PC-3 (cell line): ENCODE data around the gene C1QTNF5. TPM values are rescaled to one million over a fixed set of nuclear protein-coding genes. Genes with fewer than 3 reads are reported as not detected.

ENCODE experiments used
- ATAC-seq: fragments of 200-7000 bp; cut with Tn5 transposase; 2 replicates; pipeline ENCODE4 v1.9.1; 2020; ENCODE audit warnings: mild to moderate bottlenecking, moderate library complexity
- BruUV-seq: library from RNA; stranded (reverse); fragments of 400-500 nt; replicated peaks from 2 replicates; lab custom pipeline; 2021; lab: Mats Ljungman, UMichigan
- CTCF ChIA-PET: fragments of 300-600 bp; sonication (Branson Sonifier 250); formaldehyde crosslinking; loops from one replicate; lab custom pipeline; 2022; ENCODE audit warnings: antibody characterized with exemption; lab: Charles Lee
- POLR2A ChIA-PET: fragments of 300-600 bp; sonication (Branson Sonifier 250); formaldehyde crosslinking; loops from one replicate; lab custom pipeline; 2022; ENCODE audit warnings: antibody characterized with exemption; ENCODE audit not compliant: unreplicated experiment; lab: Charles Lee
- DNase-seq: peaks from one replicate; pipeline ENCODE4 v3.0.0-alpha.2; 2015
- H2AFZ ChIP-seq: fragments of 300-600 bp; sonication (generic); 2 replicates; pipeline ENCODE4 v1.6.0; 2016; ENCODE audit warnings: antibody characterized with exemption, low read length
- H3F3A ChIP-seq: fragments of 300-600 bp; sonication (generic); one replicate; pipeline ENCODE4 v1.6.0; 2017; ENCODE audit warnings: antibody characterized with exemption, low read length, control low read depth, mild to moderate bottlenecking; ENCODE audit not compliant: unreplicated experiment
- H3K27ac ChIP-seq: fragments of 300-600 bp; sonication (generic); 2 replicates; pipeline ENCODE4 v1.5.1; 2016; ENCODE audit warnings: mild to moderate bottlenecking, low read length
- H3K27me3 ChIP-seq: fragments of 300-600 bp; sonication (generic); 2 replicates; pipeline ENCODE4 v1.6.1; 2016; ENCODE audit warnings: low read length, mixed read lengths
- H3K36me3 ChIP-seq: fragments of 300-600 bp; sonication (generic); 2 replicates; pipeline ENCODE4 v1.6.1; 2016; ENCODE audit warnings: low read depth, mixed run types, low read length, mixed read lengths
- H3K4me1 ChIP-seq: fragments of 300-600 bp; sonication (generic); 2 replicates; pipeline ENCODE4 v1.5.1; 2016; ENCODE audit warnings: low read length; ENCODE audit not compliant: insufficient read depth
- H3K4me2 ChIP-seq: fragments of 300-600 bp; sonication (generic); 2 replicates; pipeline ENCODE4 v1.6.0; 2016; ENCODE audit warnings: low read length
- H3K4me3 ChIP-seq: fragments of 300-600 bp; sonication (generic); 2 replicates; pipeline ENCODE4 v1.5.1; 2016; ENCODE audit warnings: mild to moderate bottlenecking, low read length, mixed read lengths
- H3K79me2 ChIP-seq: fragments of 300-600 bp; sonication (generic); 2 replicates; pipeline ENCODE4 v1.6.1; 2017; ENCODE audit warnings: low read length, mixed read lengths
- H3K9ac ChIP-seq: fragments of 300-600 bp; sonication (generic); 2 replicates; pipeline ENCODE4 v1.6.0; 2016; ENCODE audit warnings: mild to moderate bottlenecking, low read length
- H3K9me2 ChIP-seq: fragments of 300-600 bp; sonication (generic); replicated peaks from 2 replicates; pipeline ENCODE4 v1.6.1; 2016; ENCODE audit warnings: mixed run types, low read length, mixed read lengths
- H3K9me3 ChIP-seq: fragments of 300-600 bp; sonication (generic); 2 replicates; pipeline ENCODE4 v1.6.1; 2016; ENCODE audit warnings: low read length, mixed read lengths
- H4K20me1 ChIP-seq: fragments of 300-600 bp; sonication (generic); 2 replicates; pipeline ENCODE4 v1.6.1; 2016; ENCODE audit warnings: low read length, mixed read lengths
- CTCF ChIP-seq: fragments of 300-600 bp; sonication (generic); conservative IDR thresholded peaks from 2 replicates; pipeline ENCODE4 v1.5.1; 2017; ENCODE audit warnings: antibody characterized with exemption, low read depth, mild to moderate bottlenecking, low read length
- EZH2 ChIP-seq: fragments of 300-600 bp; sonication (generic); IDR thresholded peaks from one replicate; pipeline ENCODE4 v1.6.1; 2017; ENCODE audit warnings: antibody characterized with exemption, mild to moderate bottlenecking, low read length; ENCODE audit not compliant: unreplicated experiment
- EZH2phosphoT487 ChIP-seq: fragments of 300-600 bp; sonication (generic); IDR thresholded peaks from 2 replicates; pipeline ENCODE4 v1.6.1; 2018; ENCODE audit warnings: mild to moderate bottlenecking, antibody characterized with exemption, low read length, borderline replicate concordance
- intact Hi-C: fragments of 100-400 bp; cut with micrococcal nuclease; formaldehyde crosslinking; loops from 2 replicates; pipeline ENCODE4 v1.9.0; 2023
- total RNA-seq: library from RNA; depleted of rRNA; stranded (reverse); fragments of >200 nt; gene quantifications from 2 replicates; pipeline ENCODE4 v1.2.3, GENCODE V29; 2014

Gene C1QTNF5
- total RNA-seq, 1 experiment from 2014 or later = 2.0 TPM

GRCh38 chr11:119305556-119306372, 34.9 kb downstream of the C1QTNF5 start:
- Histone ChIP-seq H3K27ac (no peak overlapping the region), H3K4me1 (no peaks in the 10 kb centered on the region), H3K36me3 (peaks cover 48% of the 10 kb centered on the region; the same call in 1 of the 2 replicates), H3K4me2 (no peak overlapping the region), H3K4me3 (no peak overlapping the region), H3K79me2 (no peaks in the 10 kb centered on the region), H3K9me2 (no peaks in the 10 kb centered on the region), H3F3A (no peaks in the 10 kb centered on the region), H2AFZ (no peak overlapping the region), H4K20me1 (no peaks in the 10 kb centered on the region), H3K9ac (no peak overlapping the region), H3K9me3 (no peaks in the 10 kb centered on the region), H3K27me3 (no peaks in the 10 kb centered on the region)
- BruUV-seq = no TSS peak
- ChIA-PET POLR2A (no interaction called here), CTCF (no interaction called here)
- no peak for ATAC-seq
- TF ChIP-seq EZH2phosphoT487 (no peak), EZH2 (no peak), CTCF (no peak)
- intact Hi-C loops = no loop called here
- DNase-seq = no peak

- H3K27me3 ChIP-seq = no peaks in the 10 kb centered on the region
- DNase-seq (no peak), ATAC-seq (no peak)
- no peak overlapping the region for H3K27ac ChIP-seq
- no peaks in the 10 kb centered on the region for H3K9me3 ChIP-seq
- H3K79me2 ChIP-seq = no peaks in the 10 kb centered on the region
- no peak for TF ChIP-seq CTCF
- TF ChIP-seq EZH2 = no peak
- no peak for TF ChIP-seq EZH2phosphoT487
- no TSS peak for BruUV-seq
- intact Hi-C loops = no loop called here
- H3F3A ChIP-seq = no peaks in the 10 kb centered on the region
- no peak overlapping the region for H3K9ac ChIP-seq
- H3K4me1 ChIP-seq = no peaks in the 10 kb centered on the region
- peaks cover 54% of the 10 kb centered on the region for H3K36me3 ChIP-seq
- CTCF ChIA-PET = no interaction called here
- H3K4me2 ChIP-seq = no peak overlapping the region
- POLR2A ChIA-PET = no interaction called here
- H3K4me3 ChIP-seq = no peak overlapping the region
- no peaks in the 10 kb centered on the region for H3K9me2 ChIP-seq
- H2AFZ ChIP-seq = no peak overlapping the region
- H4K20me1 ChIP-seq = no peaks in the 10 kb centered on the region
Observed at GRCh38 chr11:119303227-119303718, 37.4 kb downstream of the C1QTNF5 start.
